Stimulated activated CD8-positive, alpha-beta memory T cell treated with anti-CD3 and anti-CD28 coated beads, Interleukin-12 subunit alpha, Interleukin-12 subunit beta, amount 100 ng/mL, for 1 hour (primary cell): ENCODE data around the gene HLX.

Experiments
- DNase-seq: peaks from one replicate; pipeline ENCODE4 v3.0.0-alpha.2; 2020; ENCODE audit warnings: low read depth

HLX gene

GRCh38 chr1:220925707-220926106 lies 46.5 kb downstream of the HLX start:
- DNase-seq = no peak

- DNase-seq = no peak
Measured at GRCh38 chr1:220926146-220926545, 46.9 kb downstream of the HLX start.

- no peak for DNase-seq
Measured at GRCh38 chr1:220927442-220927841, 48.2 kb downstream of the HLX start.

- no peak for DNase-seq
Measured at GRCh38 chr1:220928320-220928719, 49.1 kb downstream of the HLX start.

- DNase-seq = no peak
Measured at GRCh38 chr1:220928725-220929300, 49.6 kb downstream of the HLX start.

GRCh38 chr1:220929304-220929703 lies 50.1 kb downstream of the HLX start:
- no peak for DNase-seq
